ENCODE measurements around the gene ALMS1.
"Not testable (repeated sequence)": the region's sequence is repeated elsewhere in the genome, so short reads cannot be mapped to it uniquely, and the experiment has no call there.

ALMS1 gene

GRCh38 chr2:73630662-73631266 lies 245.1 kb downstream of the ALMS1 start:
- not testable (repeated sequence) for H3K36me3 ChIP-seq (ENCODE audit: insufficient read depth, low read length); H3K4me3 ChIP-seq (ENCODE audit: low read depth in 1 of 2, low read length in 2 of 2); H2AFZ ChIP-seq (ENCODE audit: low read depth, low read length); H4K20me1 ChIP-seq (ENCODE audit: insufficient read depth, low read length); H3K9me3 ChIP-seq (ENCODE audit: insufficient read depth, low read length, severe bottlenecking); H3K4me1 ChIP-seq (ENCODE audit: insufficient read depth, low read length); H3K9ac ChIP-seq (ENCODE audit: low read depth, low read length); H3K4me2 ChIP-seq (ENCODE audit: insufficient read depth, low read length); H3K27me3 ChIP-seq (ENCODE audit: insufficient read depth, low read length, poor library complexity); H3K79me2 ChIP-seq (ENCODE audit: insufficient read depth, low read length); H3K27ac ChIP-seq (ENCODE audit: low read length)
- peak; percentile 40 for DNase-seq
- TF ChIP-seq, protein P1, sequence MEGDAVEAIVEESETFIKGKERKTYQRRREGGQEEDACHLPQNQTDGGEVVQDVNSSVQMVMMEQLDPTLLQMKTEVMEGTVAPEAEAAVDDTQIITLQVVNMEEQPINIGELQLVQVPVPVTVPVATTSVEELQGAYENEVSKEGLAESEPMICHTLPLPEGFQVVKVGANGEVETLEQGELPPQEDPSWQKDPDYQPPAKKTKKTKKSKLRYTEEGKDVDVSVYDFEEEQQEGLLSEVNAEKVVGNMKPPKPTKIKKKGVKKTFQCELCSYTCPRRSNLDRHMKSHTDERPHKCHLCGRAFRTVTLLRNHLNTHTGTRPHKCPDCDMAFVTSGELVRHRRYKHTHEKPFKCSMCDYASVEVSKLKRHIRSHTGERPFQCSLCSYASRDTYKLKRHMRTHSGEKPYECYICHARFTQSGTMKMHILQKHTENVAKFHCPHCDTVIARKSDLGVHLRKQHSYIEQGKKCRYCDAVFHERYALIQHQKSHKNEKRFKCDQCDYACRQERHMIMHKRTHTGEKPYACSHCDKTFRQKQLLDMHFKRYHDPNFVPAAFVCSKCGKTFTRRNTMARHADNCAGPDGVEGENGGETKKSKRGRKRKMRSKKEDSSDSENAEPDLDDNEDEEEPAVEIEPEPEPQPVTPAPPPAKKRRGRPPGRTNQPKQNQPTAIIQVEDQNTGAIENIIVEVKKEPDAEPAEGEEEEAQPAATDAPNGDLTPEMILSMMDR (IDR thresholded peaks at IDR 0.05; ENCODE audit: borderline replicate concordance, extremely low read depth, low read length, poor library complexity, severe bottlenecking): peak; percentile 61
- ATAC-seq (ENCODE audit: insufficient read depth, low read depth): peak; percentile 98

- H3K4me2 ChIP-seq (ENCODE audit: insufficient read depth, low read length); H3K4me1 ChIP-seq (ENCODE audit: insufficient read depth, low read length); H3K79me2 ChIP-seq (ENCODE audit: insufficient read depth, low read length); H3K27ac ChIP-seq (ENCODE audit: low read length); H2AFZ ChIP-seq (ENCODE audit: low read depth, low read length); H3K36me3 ChIP-seq (ENCODE audit: insufficient read depth, low read length); H3K27me3 ChIP-seq (ENCODE audit: insufficient read depth, low read length, poor library complexity); H3K9me3 ChIP-seq (ENCODE audit: insufficient read depth, low read length, severe bottlenecking); ATAC-seq (ENCODE audit: insufficient read depth, low read depth); H3K4me3 ChIP-seq (ENCODE audit: low read depth in 1 of 2, low read length in 2 of 2); H3K9ac ChIP-seq (ENCODE audit: low read depth, low read length); H4K20me1 ChIP-seq (ENCODE audit: insufficient read depth, low read length); DNase-seq: not testable (repeated sequence)
Measured at GRCh38 chr2:73636977-73637376, 251.3 kb downstream of the ALMS1 start.

- H3K27me3 ChIP-seq (ENCODE audit: insufficient read depth, low read length, poor library complexity): no peaks in the 10 kb centered on the region
- H3K4me2 ChIP-seq (ENCODE audit: insufficient read depth, low read length): no peak overlapping the region
- H3K79me2 ChIP-seq (ENCODE audit: insufficient read depth, low read length): no peaks in the 10 kb centered on the region
- no peak overlapping the region for H3K4me3 ChIP-seq (ENCODE audit: low read depth in 1 of 2, low read length in 2 of 2)
- no peak overlapping the region for H3K27ac ChIP-seq (ENCODE audit: low read length)
- TF ChIP-seq, protein P1 (IDR thresholded peaks at IDR 0.05; ENCODE audit: borderline replicate concordance, extremely low read depth, low read length, poor library complexity, severe bottlenecking): no peak
- no peak for TF ChIP-seq EZH2 (IDR thresholded peaks at IDR 0.05; ENCODE audit: borderline replicate concordance, low read depth, low read length, severe bottlenecking)
- peaks cover 5% of the 10 kb centered on the region for H3K9me3 ChIP-seq (ENCODE audit: insufficient read depth, low read length, severe bottlenecking)
- DNase-seq: no peak
- H2AFZ ChIP-seq (ENCODE audit: low read depth, low read length): no peak overlapping the region
- ATAC-seq (ENCODE audit: insufficient read depth, low read depth): no peak
- no peak overlapping the region for H3K9ac ChIP-seq (ENCODE audit: low read depth, low read length)
- H4K20me1 ChIP-seq (ENCODE audit: insufficient read depth, low read length): no peaks in the 10 kb centered on the region
- H3K4me1 ChIP-seq (ENCODE audit: insufficient read depth, low read length): no peaks in the 10 kb centered on the region
- H3K36me3 ChIP-seq (ENCODE audit: insufficient read depth, low read length): no peaks in the 10 kb centered on the region
Measured at GRCh38 chr2:73638429-73638828, 252.8 kb downstream of the ALMS1 start.

DNA sequence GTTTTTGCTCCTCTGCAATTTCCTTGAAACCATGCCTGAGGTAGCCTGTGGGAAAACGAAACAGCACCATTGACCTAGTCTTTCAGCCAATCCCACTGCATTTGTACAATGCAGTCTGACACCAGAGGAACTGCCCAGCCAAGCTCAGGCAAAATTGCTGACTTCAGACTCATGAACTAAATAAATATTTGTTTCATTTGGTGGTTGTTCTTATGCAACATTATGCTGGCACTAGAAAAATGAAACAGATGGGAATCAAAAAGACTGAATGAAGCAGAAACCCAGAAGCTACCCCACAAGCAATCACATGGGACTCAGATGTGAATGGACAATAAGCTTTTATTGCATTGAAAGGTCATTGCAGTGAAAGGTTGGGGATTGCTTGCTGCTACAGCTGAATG lies 254.9 kb downstream of the ALMS1 start:
- DNase-seq: no peak
- H3K9me3 ChIP-seq (ENCODE audit: insufficient read depth, low read length, severe bottlenecking): peaks cover 5% of the 10 kb centered on the region
- H3K79me2 ChIP-seq (ENCODE audit: insufficient read depth, low read length): no peaks in the 10 kb centered on the region
- H3K4me1 ChIP-seq (ENCODE audit: insufficient read depth, low read length): no peaks in the 10 kb centered on the region
- no peaks in the 10 kb centered on the region for H3K36me3 ChIP-seq (ENCODE audit: insufficient read depth, low read length)
- no peak overlapping the region for H3K4me2 ChIP-seq (ENCODE audit: insufficient read depth, low read length)
- H2AFZ ChIP-seq (ENCODE audit: low read depth, low read length): no peak overlapping the region
- TF ChIP-seq EZH2 (IDR thresholded peaks at IDR 0.05; ENCODE audit: borderline replicate concordance, low read depth, low read length, severe bottlenecking): no peak
- TF ChIP-seq, protein P1 (IDR thresholded peaks at IDR 0.05; ENCODE audit: borderline replicate concordance, extremely low read depth, low read length, poor library complexity, severe bottlenecking): no peak
- no peak overlapping the region for H3K27ac ChIP-seq (ENCODE audit: low read length)
- H3K4me3 ChIP-seq (ENCODE audit: low read depth in 1 of 2, low read length in 2 of 2): no peak overlapping the region
- H3K27me3 ChIP-seq (ENCODE audit: insufficient read depth, low read length, poor library complexity): no peaks in the 10 kb centered on the region
- no peak overlapping the region for H3K9ac ChIP-seq (ENCODE audit: low read depth, low read length)
- no peaks in the 10 kb centered on the region for H4K20me1 ChIP-seq (ENCODE audit: insufficient read depth, low read length)
- no peak for ATAC-seq (ENCODE audit: insufficient read depth, low read depth)
